IPS-18c (cell line): ENCODE measurements around the gene COL26A1.
"Not testable (repeated sequence)": the region's sequence is repeated elsewhere in the genome, so short reads cannot be mapped to it uniquely, and the experiment has no call there.

ENCODE experiments used
- H3K4me3 ChIP-seq: 2 replicates; pipeline ENCODE4 v1.7.0; 2013; ENCODE audit warnings: low read depth, mild to moderate bottlenecking, low read length, moderate library complexity; ENCODE audit not compliant: insufficient read depth
- H3K9me3 ChIP-seq: one replicate; pipeline ENCODE4 v1.6.1; 2013; ENCODE audit warnings: mild to moderate bottlenecking, low read length, moderate library complexity; ENCODE audit not compliant: control insufficient read depth, insufficient read depth

Gene COL26A1

DNA sequence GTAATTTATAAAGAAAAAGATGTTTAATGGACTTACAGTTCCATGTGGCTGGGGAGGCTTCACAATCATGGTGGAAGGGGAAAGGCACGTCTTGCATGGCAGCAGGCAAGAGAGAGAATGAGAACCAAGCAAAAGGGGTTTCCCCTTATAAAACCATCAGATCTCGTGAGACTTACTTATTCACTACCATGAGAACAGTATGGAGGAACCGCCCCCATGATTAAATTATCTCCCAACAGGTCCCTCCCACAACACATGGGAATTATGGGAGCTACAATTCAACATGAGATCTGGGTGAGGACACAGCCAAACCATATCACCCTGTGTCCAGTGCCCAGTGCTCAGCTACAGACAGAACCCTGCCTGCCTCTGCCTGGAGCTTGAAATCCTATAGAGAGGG is 197.3 kb downstream of the COL26A1 start:
- not testable (repeated sequence) for H3K4me3 ChIP-seq, H3K9me3 ChIP-seq

- peaks cover 5% of the 10 kb centered on the region for H3K9me3 ChIP-seq
- no peak overlapping the region for H3K4me3 ChIP-seq
Observed at GRCh38 chr7:101560856-101561255, 198.2 kb downstream of the COL26A1 start.

DNA sequence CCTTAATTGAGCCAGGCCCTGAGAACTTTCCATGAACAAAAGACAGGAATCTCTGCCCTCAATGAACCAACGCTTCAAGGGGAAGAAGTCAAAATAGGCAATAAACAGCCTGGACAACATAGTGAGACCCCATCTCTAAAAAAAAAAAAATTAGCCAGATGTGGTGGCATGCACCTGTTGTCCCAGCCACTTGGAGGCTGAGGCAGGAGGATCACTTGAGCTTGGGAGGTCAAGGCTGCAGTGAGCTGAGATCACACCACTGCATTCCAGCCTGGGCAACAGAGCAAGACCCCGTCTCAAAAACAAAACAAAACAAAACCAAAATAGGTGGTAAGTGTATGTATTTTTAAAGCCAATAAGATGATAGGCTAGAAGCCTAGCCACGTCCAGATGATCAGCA is 198.6 kb downstream of the COL26A1 start:
- not testable (repeated sequence) for H3K4me3 ChIP-seq, H3K9me3 ChIP-seq

DNA sequence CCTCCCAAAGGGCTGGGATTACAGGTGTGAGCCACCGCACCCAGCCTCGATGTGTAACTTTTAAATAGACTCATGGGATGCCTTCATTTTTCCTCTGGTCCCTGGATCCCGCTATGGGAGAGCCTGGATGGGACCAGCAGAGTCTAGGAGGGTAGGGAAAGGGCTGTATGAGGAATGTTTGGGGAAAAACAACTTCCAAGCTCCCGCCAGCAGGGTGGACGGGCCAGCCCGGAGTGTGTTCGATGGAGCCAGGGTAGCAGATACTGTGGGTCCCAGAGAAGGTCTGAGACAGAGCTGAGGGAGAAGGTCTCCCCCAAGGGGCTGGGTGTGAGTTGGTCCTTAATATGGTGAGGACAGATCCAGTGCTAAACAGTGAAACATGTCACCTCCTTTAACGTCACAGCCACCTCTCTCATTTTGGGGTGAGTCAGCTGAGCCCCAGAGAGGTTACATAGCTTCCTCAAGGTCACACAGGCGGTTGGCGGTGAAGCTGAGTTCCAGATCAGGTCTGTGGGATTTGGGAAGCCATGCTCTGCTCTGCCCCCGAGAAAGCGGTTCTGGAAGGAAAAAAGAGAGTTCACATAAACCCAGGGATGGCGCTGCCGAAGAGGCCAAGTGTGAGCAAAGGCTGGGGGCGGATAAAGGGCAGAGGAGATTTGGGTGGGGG is 200.0 kb downstream of the COL26A1 start:
- Histone ChIP-seq H3K4me3 (no peak overlapping the region), H3K9me3 (peaks cover 5% of the 10 kb centered on the region)

DNA sequence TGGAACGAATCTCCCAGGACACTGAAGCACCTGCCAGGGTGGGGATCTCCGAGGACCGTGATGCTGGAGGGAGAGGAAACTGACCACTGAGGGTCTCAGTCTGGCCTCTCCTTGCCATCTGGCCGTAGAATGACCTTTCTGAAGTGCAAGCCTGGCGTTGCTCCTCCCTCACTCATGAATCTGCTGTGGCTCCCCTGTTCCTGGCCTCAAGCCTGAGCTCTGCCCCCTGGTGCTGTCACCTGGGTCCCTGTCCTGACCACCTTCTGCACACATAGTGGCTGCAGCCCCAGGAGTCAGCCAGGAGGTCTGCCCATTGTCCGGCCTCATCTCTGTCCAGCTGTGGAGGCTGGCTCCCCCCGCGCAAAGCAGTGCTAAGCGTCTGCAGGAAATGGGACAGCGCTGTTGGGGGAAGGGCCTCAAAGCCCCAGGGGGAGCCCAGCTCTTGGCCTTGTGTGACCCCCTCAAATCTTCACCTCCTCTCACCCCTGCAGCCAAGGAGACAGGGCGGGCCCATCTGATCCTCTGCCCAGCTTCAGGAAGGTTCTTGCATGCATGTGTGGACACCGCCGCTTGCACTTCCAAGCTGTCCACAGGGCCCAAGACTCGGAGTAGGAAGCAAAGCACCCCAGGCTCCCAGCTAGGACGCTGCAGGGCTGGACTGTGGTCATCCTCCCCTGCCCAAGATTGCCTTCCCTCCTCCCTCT is 200.7 kb downstream of the COL26A1 start:
- Histone ChIP-seq H3K4me3 (no peak overlapping the region), H3K9me3 (peaks cover 5% of the 10 kb centered on the region)

DNA sequence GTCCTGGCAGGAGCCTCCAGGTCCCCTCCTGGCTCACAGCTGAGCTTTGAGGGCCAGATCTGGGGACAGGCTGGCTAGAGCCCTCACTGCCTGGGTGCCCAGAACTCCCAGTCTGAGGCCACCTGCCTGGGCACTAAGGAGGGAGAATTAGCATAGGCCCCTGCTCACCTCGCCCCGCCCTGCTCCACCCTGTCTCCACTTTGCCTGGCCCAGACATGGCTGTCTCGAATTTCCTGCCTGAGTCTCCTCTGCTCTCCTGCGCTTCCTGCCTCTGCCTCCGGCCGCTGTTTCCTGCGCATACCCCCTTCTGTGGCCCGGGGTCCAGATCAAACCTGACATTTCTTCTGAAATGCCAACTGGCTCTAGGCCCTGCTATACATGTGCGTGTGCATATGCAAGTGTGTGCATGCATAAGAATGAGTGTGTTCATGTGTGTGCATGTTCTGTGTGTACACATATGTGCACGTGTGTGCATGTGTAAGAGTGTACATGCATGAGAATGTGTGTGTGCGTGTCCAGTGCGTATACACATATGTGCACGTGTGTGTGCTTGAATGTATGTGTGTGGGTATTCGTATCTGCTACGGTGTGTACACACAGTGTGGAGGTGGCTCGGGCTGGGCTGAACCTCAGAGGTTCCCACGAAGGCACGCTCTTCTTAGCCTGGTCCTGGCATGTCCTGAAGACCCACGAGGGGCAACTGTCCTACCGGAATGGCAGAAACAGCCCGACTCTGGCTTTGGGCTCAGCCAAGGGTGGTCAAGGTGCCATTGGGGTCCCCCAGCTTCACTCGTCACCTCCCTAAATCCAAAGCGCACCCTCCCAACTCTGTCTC is 201.5 kb downstream of the COL26A1 start:
- Histone ChIP-seq H3K9me3 (peaks cover 3% of the 10 kb centered on the region), H3K4me3 (no peak overlapping the region)

DNA sequence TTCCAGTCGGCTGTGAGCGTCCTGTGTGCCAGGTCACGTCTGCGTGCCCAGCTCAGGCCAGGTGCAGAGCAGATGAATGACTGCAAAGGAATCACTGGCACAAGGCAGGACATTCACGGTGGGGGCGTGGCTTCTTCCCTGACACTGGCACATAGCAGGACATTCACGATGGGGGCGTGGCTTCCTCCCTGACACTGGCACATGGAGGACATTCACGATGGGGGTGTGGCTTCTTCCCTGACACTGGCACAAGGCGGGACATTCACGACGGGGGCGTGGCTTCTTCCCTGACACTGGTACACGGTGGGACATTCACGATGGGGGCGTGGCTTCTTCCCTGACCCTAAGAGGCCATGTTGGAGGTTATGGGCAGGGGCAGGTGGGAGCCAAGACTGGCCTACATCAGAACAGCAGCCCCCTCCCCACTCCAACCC is 202.1 kb downstream of the COL26A1 start:
- Histone ChIP-seq H3K4me3 (no peak overlapping the region), H3K9me3 (peaks cover 3% of the 10 kb centered on the region)

- Histone ChIP-seq H3K4me3 (no peak overlapping the region), H3K9me3 (peaks cover 3% of the 10 kb centered on the region)
Observed at GRCh38 chr7:101565601-101566209, 203.0 kb downstream of the COL26A1 start.

DNA sequence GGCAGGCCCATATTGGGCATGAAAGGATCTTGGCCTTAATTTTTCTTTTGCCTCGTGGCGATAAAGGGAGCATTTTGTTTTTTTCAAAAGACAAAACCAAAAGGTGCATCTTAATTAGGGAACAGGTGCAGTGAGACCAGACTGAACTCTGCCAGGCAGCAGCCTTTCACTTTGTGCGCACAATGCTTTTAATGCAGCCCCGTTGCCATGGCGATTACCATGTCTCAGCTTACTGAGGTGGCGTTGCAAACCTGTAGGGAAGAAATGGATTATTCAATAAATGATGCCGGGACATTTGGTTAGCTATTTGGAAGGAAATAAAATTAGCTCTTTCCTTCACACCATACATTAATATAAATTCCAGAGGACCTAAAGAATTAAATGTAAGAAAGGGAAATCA is 204.6 kb downstream of the COL26A1 start:
- Histone ChIP-seq H3K9me3 (peaks cover 3% of the 10 kb centered on the region), H3K4me3 (no peak overlapping the region)

DNA sequence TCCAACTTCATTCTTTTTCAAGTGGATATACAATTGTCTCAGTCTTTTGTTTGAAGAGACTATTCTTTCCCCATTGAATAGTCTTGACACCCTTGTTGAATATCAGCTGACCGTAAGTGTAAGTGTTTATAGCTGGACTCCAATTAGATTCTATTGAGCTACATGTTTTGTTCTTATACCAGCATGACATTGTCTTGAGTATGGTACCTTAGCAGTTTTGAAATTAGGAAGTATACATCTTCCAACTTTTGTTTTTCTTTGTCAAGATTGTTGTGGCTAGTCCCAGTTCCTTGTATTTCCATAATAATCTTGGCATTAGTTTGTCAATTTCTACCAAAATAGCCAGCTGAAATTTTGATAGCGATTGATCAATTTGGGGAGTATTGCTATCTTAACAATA is 209.5 kb downstream of the COL26A1 start:
- no peak overlapping the region for H3K4me3 ChIP-seq
- peaks cover 7% of the 10 kb centered on the region for H3K9me3 ChIP-seq

DNA sequence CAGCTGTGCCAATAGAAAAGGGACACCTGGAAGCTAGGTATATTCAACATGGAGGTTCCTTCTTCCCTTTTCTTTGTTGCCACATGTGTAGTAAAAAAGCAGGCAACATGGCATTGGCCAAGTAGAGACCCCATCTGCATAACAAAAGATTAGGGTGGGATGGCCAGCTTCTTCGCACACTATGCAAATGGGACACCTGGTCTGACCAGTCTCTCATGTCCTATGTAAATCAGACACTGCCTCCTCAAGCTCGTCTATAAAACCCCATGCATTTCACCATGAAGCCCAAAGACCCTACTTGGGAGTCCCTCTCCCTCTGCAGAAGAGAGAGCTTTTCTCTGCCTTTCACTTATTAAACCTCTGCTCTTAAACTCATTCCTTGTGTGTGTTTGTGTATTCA is 212.5 kb downstream of the COL26A1 start:
- Histone ChIP-seq H3K4me3 (no peak overlapping the region), H3K9me3 (peaks cover 9% of the 10 kb centered on the region)

- no peak overlapping the region for H3K4me3 ChIP-seq
- H3K9me3 ChIP-seq: peaks cover 9% of the 10 kb centered on the region
Observed at GRCh38 chr7:101575721-101576120, 213.0 kb downstream of the COL26A1 start.

GRCh38 chr7:101576998-101577397 is 214.3 kb downstream of the COL26A1 start:
- Histone ChIP-seq H3K4me3 (no peak overlapping the region), H3K9me3 (peaks cover 9% of the 10 kb centered on the region)

GRCh38 chr7:101578552-101578951 is 215.9 kb downstream of the COL26A1 start:
- Histone ChIP-seq H3K9me3 (peaks cover 9% of the 10 kb centered on the region), H3K4me3 (no peak overlapping the region)

DNA sequence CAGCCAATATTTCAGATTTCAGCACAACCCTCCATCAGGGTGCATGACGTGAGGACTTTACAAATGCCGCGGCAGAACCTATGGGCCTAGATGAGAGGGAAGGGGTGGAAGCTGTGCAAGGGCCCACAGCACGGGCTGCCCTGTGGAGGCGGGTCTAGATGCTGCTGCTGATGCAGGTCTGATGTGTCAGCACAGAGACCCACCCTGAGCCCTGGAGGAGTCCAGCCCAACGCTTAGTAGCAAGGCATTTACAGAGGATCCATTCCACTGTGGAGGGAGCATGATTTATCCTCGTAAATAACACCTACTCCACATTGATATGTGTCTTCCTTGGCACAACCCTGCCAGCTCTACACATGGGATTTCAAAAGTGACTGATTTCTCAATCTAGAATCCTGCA is 217.9 kb downstream of the COL26A1 start:
- H3K4me3 ChIP-seq: no peak overlapping the region
- H3K9me3 ChIP-seq: peaks cover 7% of the 10 kb centered on the region

DNA sequence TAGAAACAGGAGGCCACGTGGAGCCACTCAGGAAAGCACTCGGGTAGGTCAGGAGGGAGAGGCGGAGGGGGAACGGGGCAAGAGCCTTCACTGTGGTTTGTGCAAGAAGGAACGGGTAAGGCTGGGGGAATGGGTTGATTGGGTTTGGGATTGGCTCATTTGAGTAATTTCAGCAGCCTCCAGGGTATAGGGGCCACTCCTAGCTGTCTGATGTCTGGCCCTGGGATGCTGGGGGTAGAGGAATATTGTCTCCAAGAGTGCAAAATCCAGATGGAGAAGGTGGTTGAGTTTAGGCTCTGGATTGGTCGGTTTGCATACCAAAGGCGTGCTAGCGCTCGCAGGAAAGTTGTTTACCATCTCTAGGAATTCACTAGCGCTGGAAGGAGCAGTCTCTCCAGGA is 219.2 kb downstream of the COL26A1 start:
- Histone ChIP-seq H3K4me3 (no peak overlapping the region), H3K9me3 (peaks cover 4% of the 10 kb centered on the region)

- H3K9me3 ChIP-seq: no peaks in the 10 kb centered on the region
Observed at GRCh38 chr7:101582971-101583370, 220.3 kb downstream of the COL26A1 start.

More at GRCh38 chr7:101582971-101583370, 220.3 kb downstream of the COL26A1 start:
- no peak overlapping the region for H3K4me3 ChIP-seq
